ENCODE results near the gene OR2C1.

The OR2C1 gene

DNA sequence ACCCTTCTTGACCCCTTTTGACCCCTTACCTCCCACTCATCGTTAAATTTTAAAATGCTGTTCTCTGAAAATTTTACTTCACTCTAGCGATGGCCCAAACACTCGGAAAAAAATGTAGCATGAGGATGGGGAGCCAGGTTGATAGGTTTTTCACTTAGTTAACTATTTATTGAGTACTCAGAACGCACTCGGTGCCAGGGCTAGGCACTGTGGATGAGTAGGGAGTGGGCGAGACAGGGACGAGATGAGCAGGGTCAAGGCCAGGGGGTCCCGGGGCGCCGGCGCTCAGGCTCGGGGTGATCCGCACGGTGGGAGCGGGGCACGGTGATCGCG, 44.7 kb downstream of the OR2C1 start:
- no peak for DNase-seq (ENCODE audit: low read depth, low spot score)

DNA sequence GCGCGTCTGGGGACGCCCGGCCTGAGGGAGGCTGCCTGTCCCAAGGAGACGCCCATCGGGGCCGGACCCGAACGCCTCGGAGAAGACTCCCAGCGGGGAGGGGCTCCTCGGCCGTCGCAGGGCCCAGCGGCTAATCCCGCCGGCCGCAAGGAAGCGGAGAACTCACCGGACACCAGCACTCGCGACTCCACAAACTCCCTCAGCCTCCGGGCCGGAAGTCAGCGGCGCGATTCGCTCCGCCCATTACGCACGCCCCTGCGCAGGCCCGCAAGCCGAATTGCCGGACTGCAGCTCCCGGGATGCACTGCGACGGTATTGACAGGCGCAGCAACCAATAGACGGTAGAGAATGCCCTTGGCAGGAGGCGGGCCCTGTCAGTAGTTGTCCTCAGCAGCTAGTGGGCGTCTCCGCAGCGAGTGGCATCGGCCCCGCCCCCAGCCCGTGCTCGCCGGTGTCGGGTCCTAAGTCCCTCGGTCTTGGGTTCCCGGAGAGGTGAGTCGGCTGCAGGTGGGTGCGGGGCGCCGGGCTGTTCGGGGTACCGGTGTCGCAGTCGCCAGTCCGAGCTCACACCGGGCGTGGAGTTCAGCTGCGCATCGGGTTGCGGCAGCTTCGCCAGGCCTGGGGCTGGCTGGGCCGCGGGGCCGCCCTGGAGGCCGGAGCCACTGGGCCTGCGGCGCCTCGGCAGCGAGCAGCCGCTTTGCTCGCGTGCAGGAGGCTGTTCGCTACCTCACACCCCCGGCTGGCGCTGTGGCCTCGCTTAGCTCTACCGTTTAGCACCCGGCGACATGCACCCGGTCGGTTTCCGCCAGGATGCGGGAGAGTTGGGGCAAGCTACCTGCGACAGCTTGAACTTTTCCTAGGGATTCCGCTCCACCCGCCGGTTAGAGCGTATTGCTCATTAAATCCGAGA, 45.3 kb downstream of the OR2C1 start, which contains the start of the genes ZNF174 and ZSCAN32:
TSS of gene ZNF174 (plus strand) at position 437 of the 910 bp plus-strand sequence. CDS start 790 bp downstream, outside the sequence.
TSS of gene ZSCAN32 (minus strand) at position 226 of the 910 bp plus-strand sequence. CDS start 3,447 bp downstream, outside the sequence.
- peak; percentile 95 for DNase-seq (ENCODE audit: low read depth, low spot score)

DNA sequence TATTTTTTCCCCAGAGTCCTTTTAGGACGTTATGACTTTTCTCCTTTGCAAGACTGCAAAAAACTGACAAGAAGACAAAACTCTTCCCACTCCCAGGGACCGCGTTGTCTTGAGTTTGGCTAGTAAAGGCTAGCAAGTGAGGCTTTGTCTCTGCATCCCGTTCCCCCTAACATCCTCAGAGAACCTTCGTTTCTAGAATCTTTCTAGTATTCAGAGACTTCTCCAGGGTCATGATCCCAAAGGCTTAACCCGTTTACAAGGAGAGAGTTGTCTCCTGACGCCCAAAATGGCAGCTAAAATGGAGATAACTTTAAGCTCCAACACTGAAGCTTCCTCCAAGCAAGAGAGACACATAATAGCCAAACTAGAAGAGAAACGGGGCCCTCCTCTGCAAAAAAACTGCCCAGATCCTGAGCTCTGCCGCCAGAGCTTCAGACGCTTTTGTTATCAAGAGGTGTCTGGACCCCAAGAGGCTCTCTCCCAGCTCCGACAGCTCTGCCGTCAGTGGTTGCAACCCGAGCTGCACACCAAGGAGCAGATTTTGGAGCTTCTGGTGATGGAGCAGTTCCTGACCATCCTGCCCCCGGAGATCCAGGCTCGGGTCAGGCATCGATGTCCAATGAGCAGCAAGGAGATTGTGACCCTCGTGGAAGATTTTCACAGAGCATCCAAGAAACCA, 46.2 kb downstream of the OR2C1 start:
- DNase-seq (ENCODE audit: low read depth, low spot score), result no peak

All from iPS DF 19.7 (cell line).